GM12878 (cell line): ENCODE data around the gene RSPH9. TPM values are rescaled to one million over a fixed set of nuclear protein-coding genes. Genes with fewer than 3 reads are reported as not detected.

Experiments used
- ATF7 ChIP-seq: fragments of 450-650 bp; IDR thresholded peaks from 2 replicates; pipeline ENCODE4 v1.6.1; 2016; ENCODE audit warnings: low read depth, mild to moderate bottlenecking
- BACH1 ChIP-seq: fragments of 450-650 bp; IDR thresholded peaks from 2 replicates; pipeline ENCODE4 v1.6.1; 2017; ENCODE audit warnings: mild to moderate bottlenecking, borderline replicate concordance
- CBX3 ChIP-seq: fragments of 200-600 bp; sonication (generic); IDR thresholded peaks from 2 replicates; pipeline ENCODE4 v1.6.1; 2016; ENCODE audit warnings: low read depth, borderline replicate concordance
- E2F8 ChIP-seq: fragments of 450-650 bp; IDR thresholded peaks from 2 replicates; pipeline ENCODE4 v1.6.1; 2018; ENCODE audit warnings: mild to moderate bottlenecking, low read depth, moderate library complexity; ENCODE audit not compliant: partially characterized antibody
- MTA2 ChIP-seq: fragments of 450-650 bp; IDR thresholded peaks from 2 replicates; pipeline ENCODE4 v1.6.1; 2016; ENCODE audit warnings: low read depth, mild to moderate bottlenecking, moderate library complexity
- NFYB ChIP-seq: IDR thresholded peaks from 2 replicates; pipeline ENCODE4 v1.6.1; 2011; ENCODE audit warnings: low read depth, mild to moderate bottlenecking, low read length, improper control_type of control experiment, moderate library complexity; ENCODE audit not compliant: insufficient read depth
- POLR2A ChIP-seq: IDR thresholded peaks from 2 replicates; pipeline ENCODE4 v1.6.1; 2011; ENCODE audit warnings: low read depth, mild to moderate bottlenecking, low read length
- TAF1 ChIP-seq: IDR thresholded peaks from 2 replicates; pipeline ENCODE4 v1.6.1; 2011; ENCODE audit warnings: mild to moderate bottlenecking, low read depth, low read length, borderline replicate concordance
- TCF12 ChIP-seq: IDR thresholded peaks from 2 replicates; pipeline ENCODE4 v1.6.1; 2011; ENCODE audit warnings: low read depth, mild to moderate bottlenecking, low read length
- ZNF274 ChIP-seq: IDR thresholded peaks from one replicate; pipeline ENCODE4 v1.8.0; 2011; ENCODE audit not compliant: insufficient read length, insufficient read depth
- polyA plus RNA-seq, 11 experiments: library from polyadenylated mRNA; depleted of rRNA in 4 of 11; unstranded in 6 of 11; stranded (reverse) in 5 of 11; fragments of >200 nt; fragmentation: Nextera tagmentation in 4 of 11; fragmentation: Illumina TruSeq in 1 of 11; extraction: Ambion mirVana in 4 of 11; extraction: Trizol in 1 of 11; gene quantifications; 1 replicate in 1 of 11; 2 replicates in 10 of 11; pipeline versions ENCODE4 v1.2.1 to v1.2.3, GENCODE V29; 2011 to 2016; ENCODE audit warnings: inconsistent platforms in 2 of 11, missing spikeins in 2 of 11, low read depth in 1 of 11
- total RNA-seq, 4 experiments: library from RNA; depleted of rRNA in 3 of 4; stranded (reverse); fragments of >200 nt in 3 of 4; fragmentation: Illumina TruSeq in 1 of 4; extraction: Trizol in 1 of 4; gene quantifications; 2 replicates each; pipeline versions ENCODE4 v1.2.1 to v1.2.3, GENCODE V29; 2013 to 2021
- TF ChIP-seq, protein P1 (sequence below): fragments of 450-650 bp; formaldehyde crosslinking; IDR thresholded peaks from 2 replicates; pipeline ENCODE4 v1.4.0; 2020; ENCODE audit warnings: mild to moderate bottlenecking, moderate library complexity
- TF ChIP-seq, protein P2 (sequence below): fragments of 450-650 bp; formaldehyde crosslinking; IDR thresholded peaks from 2 replicates; pipeline ENCODE4 v1.4.0; 2022; ENCODE audit warnings: mild to moderate bottlenecking, moderate library complexity

RSPH9 gene
- total and polyA plus RNA-seq, 10 of the 15 experiments (the other 5 are each of a cell fraction or from before 2014, with no cell fraction given) = 0.26 to 0.63 (median 0.36) TPM; not detected in 6

- TF ChIP-seq, protein P1, sequence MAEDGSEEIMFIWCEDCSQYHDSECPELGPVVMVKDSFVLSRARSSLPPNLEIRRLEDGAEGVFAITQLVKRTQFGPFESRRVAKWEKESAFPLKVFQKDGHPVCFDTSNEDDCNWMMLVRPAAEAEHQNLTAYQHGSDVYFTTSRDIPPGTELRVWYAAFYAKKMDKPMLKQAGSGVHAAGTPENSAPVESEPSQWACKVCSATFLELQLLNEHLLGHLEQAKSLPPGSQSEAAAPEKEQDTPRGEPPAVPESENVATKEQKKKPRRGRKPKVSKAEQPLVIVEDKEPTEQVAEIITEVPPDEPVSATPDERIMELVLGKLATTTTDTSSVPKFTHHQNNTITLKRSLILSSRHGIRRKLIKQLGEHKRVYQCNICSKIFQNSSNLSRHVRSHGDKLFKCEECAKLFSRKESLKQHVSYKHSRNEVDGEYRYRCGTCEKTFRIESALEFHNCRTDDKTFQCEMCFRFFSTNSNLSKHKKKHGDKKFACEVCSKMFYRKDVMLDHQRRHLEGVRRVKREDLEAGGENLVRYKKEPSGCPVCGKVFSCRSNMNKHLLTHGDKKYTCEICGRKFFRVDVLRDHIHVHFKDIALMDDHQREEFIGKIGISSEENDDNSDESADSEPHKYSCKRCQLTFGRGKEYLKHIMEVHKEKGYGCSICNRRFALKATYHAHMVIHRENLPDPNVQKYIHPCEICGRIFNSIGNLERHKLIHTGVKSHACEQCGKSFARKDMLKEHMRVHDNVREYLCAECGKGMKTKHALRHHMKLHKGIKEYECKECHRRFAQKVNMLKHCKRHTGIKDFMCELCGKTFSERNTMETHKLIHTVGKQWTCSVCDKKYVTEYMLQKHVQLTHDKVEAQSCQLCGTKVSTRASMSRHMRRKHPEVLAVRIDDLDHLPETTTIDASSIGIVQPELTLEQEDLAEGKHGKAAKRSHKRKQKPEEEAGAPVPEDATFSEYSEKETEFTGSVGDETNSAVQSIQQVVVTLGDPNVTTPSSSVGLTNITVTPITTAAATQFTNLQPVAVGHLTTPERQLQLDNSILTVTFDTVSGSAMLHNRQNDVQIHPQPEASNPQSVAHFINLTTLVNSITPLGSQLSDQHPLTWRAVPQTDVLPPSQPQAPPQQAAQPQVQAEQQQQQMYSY (CRISPR knock-in tag) = no peak
- TF ChIP-seq, protein P2, sequence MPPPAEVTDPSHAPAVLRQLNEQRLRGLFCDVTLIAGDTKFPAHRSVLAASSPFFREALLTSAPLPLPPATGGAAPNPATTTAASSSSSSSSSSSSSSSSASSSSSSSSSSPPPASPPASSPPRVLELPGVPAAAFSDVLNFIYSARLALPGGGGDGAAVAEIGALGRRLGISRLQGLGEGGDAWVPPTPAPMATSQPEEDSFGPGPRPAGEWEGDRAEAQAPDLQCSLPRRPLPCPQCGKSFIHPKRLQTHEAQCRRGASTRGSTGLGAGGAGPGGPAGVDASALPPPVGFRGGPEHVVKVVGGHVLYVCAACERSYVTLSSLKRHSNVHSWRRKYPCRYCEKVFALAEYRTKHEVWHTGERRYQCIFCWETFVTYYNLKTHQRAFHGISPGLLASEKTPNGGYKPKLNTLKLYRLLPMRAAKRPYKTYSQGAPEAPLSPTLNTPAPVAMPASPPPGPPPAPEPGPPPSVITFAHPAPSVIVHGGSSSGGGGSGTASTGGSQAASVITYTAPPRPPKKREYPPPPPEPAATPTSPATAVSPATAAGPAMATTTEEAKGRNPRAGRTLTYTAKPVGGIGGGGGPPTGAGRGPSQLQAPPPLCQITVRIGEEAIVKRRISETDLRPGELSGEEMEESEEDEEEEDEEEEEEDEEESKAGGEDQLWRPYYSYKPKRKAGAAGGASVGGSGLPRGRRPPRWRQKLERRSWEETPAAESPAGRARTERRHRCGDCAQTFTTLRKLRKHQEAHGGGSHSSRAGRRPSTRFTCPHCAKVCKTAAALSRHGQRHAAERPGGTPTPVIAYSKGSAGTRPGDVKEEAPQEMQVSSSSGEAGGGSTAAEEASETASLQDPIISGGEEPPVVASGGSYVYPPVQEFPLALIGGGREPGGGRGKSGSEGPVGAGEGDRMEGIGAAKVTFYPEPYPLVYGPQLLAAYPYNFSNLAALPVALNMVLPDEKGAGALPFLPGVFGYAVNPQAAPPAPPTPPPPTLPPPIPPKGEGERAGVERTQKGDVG = no peak
- TF ChIP-seq TCF12 = peak; percentile 52; the same call in 1 of the 2 replicates
- TF ChIP-seq BACH1 = no peak; the same call in 1 of the 2 replicates
- no peak for TF ChIP-seq NFYB
- no peak for TF ChIP-seq ZNF274
- peak; percentile 80; the same call in 1 of the 2 replicates for TF ChIP-seq TAF1
- TF ChIP-seq CBX3 = no peak
- TF ChIP-seq E2F8 = no peak
- peak; percentile 67 for TF ChIP-seq MTA2
- peak; percentile 36 for TF ChIP-seq ATF7
- peak; percentile 98 for TF ChIP-seq POLR2A
Measured at GRCh38 chr6:43635387-43636307, 9.2 kb upstream of the RSPH9 start, which contains the start of gene MAD2L1BP (continued).
